T-helper 2 cell treated with Interferon-gamma antibody and Interleukin-4, amounts not matched to agents 5 μg/mL and 100 μg/mL, for 36 hours (primary cell): ENCODE data around the gene PHF21A.

Experiments used
- DNase-seq: peaks from one replicate; pipeline ENCODE4 v3.0.0; 2021; ENCODE audit warnings: low spot score
- H3K27ac Mint-ChIP-seq: one replicate; pipeline ENCODE4 v1.8.0; 2021; ENCODE audit warnings: mild to moderate bottlenecking, mixed read lengths
- H3K27me3 Mint-ChIP-seq: one replicate; pipeline ENCODE4 v1.8.0; 2021; ENCODE audit warnings: low read depth, mixed read lengths
- H3K36me3 Mint-ChIP-seq: one replicate; pipeline ENCODE4 v1.8.0; 2021; ENCODE audit warnings: low read depth, mixed read lengths
- H3K4me1 Mint-ChIP-seq: one replicate; pipeline ENCODE4 v1.8.0; 2021; ENCODE audit warnings: low read depth, mixed read lengths
- H3K4me3 Mint-ChIP-seq: one replicate; pipeline ENCODE4 v1.8.0; 2022; ENCODE audit warnings: mild to moderate bottlenecking, moderate library complexity, mixed read lengths
- H3K9me3 Mint-ChIP-seq: one replicate; pipeline ENCODE4 v1.8.0; 2021; ENCODE audit warnings: mixed read lengths

PHF21A gene

GRCh38 chr11:46050003-46050461 is 71.2 kb downstream of the PHF21A start:
- Mint-ChIP-seq H3K36me3 (peaks cover 11% of the 10 kb centered on the region), H3K27ac (no peak overlapping the region), H3K9me3 (no peaks in the 10 kb centered on the region), H3K4me3 (no peak overlapping the region), H3K4me1 (peaks cover 4% of the 10 kb centered on the region), H3K27me3 (no peaks in the 10 kb centered on the region)
- DNase-seq = no peak

GRCh38 chr11:46049325-46049897 is 71.8 kb downstream of the PHF21A start:
- Mint-ChIP-seq H3K9me3 (no peaks in the 10 kb centered on the region), H3K36me3 (peaks cover 11% of the 10 kb centered on the region), H3K4me1 (peaks cover 2% of the 10 kb centered on the region), H3K4me3 (no peak overlapping the region), H3K27ac (no peak overlapping the region), H3K27me3 (no peaks in the 10 kb centered on the region)
- no peak for DNase-seq

DNA sequence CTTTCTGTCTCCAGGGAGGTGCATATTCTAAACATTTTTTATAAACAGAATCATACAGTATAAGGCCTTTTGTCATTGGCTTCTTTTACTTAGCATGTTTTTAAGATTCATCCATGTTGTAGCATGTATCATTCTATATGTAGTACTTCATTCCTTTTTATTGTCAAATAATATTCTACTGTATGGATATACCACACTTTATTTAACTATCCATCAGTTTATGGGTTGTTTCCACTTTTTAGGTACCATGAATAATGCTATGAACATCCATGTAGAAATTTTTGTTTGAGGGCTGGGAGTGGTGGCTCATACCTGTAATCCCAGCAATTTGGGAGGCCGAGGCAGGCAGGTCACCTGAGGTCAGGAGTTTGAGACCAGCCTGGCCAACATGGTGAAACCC is 73.1 kb downstream of the PHF21A start:
- Mint-ChIP-seq H3K36me3 (peaks cover 9% of the 10 kb centered on the region), H3K9me3 (no peaks in the 10 kb centered on the region), H3K27ac (no peak overlapping the region), H3K4me3 (no peak overlapping the region), H3K4me1 (peaks cover 2% of the 10 kb centered on the region), H3K27me3 (no peaks in the 10 kb centered on the region)
- no peak for DNase-seq

- Mint-ChIP-seq H3K27ac (no peak overlapping the region), H3K27me3 (no peaks in the 10 kb centered on the region), H3K4me3 (no peak overlapping the region), H3K9me3 (no peaks in the 10 kb centered on the region), H3K4me1 (peaks cover 2% of the 10 kb centered on the region), H3K36me3 (peaks cover 11% of the 10 kb centered on the region)
- no peak for DNase-seq
Observed at GRCh38 chr11:46047520-46047919, 73.7 kb downstream of the PHF21A start.

GRCh38 chr11:46045811-46046210 is 75.4 kb downstream of the PHF21A start:
- Mint-ChIP-seq H3K9me3 (no peaks in the 10 kb centered on the region), H3K36me3 (peaks cover 11% of the 10 kb centered on the region), H3K4me1 (peaks cover 4% of the 10 kb centered on the region)

GRCh38 chr11:46044601-46045000 is 76.7 kb downstream of the PHF21A start:
- H3K27me3 Mint-ChIP-seq = no peaks in the 10 kb centered on the region
- peaks cover 10% of the 10 kb centered on the region for H3K4me1 Mint-ChIP-seq
- peaks cover 11% of the 10 kb centered on the region for H3K36me3 Mint-ChIP-seq
- H3K4me3 Mint-ChIP-seq = no peak overlapping the region
- no peaks in the 10 kb centered on the region for H3K9me3 Mint-ChIP-seq
- H3K27ac Mint-ChIP-seq = no peak overlapping the region
- no peak for DNase-seq

More at GRCh38 chr11:46045811-46046210, 75.4 kb downstream of the PHF21A start:
- no peaks in the 10 kb centered on the region for H3K27me3 Mint-ChIP-seq
- no peak overlapping the region for H3K27ac Mint-ChIP-seq
- no peak for DNase-seq
- no peak overlapping the region for H3K4me3 Mint-ChIP-seq

GRCh38 chr11:46039990-46040389 is 81.3 kb downstream of the PHF21A start:
- peaks cover 9% of the 10 kb centered on the region for H3K4me1 Mint-ChIP-seq
- no peak for DNase-seq
- H3K27ac Mint-ChIP-seq = no peak overlapping the region
- peaks cover 2% of the 10 kb centered on the region for H3K36me3 Mint-ChIP-seq
- no peaks in the 10 kb centered on the region for H3K27me3 Mint-ChIP-seq
- H3K4me3 Mint-ChIP-seq = no peak overlapping the region
- H3K9me3 Mint-ChIP-seq = no peaks in the 10 kb centered on the region

DNA sequence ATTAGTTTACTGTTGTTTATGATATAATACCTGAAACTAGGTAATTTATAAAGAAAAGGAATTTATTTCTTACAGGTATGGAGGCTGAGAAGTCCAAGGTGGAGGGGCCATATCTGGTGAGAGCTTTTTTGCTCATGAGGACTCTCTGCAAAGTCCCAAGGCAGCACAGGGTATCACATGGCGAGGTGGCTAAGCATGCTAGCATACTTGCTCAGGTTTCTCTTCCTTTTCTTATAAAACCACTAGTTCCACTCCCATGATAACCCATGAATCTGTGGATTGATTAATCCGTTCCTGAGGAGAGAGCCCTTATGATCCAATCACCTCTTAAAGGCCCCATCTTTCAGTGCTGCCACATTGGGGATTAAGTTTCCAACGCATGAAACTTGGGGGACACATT is 82.7 kb downstream of the PHF21A start:
- no peaks in the 10 kb centered on the region for H3K9me3 Mint-ChIP-seq
- no peak overlapping the region for H3K27ac Mint-ChIP-seq
- H3K4me3 Mint-ChIP-seq = no peak overlapping the region
- H3K4me1 Mint-ChIP-seq = peaks cover 9% of the 10 kb centered on the region
- H3K27me3 Mint-ChIP-seq = no peaks in the 10 kb centered on the region
- DNase-seq = no peak
- peaks cover 4% of the 10 kb centered on the region for H3K36me3 Mint-ChIP-seq

DNA sequence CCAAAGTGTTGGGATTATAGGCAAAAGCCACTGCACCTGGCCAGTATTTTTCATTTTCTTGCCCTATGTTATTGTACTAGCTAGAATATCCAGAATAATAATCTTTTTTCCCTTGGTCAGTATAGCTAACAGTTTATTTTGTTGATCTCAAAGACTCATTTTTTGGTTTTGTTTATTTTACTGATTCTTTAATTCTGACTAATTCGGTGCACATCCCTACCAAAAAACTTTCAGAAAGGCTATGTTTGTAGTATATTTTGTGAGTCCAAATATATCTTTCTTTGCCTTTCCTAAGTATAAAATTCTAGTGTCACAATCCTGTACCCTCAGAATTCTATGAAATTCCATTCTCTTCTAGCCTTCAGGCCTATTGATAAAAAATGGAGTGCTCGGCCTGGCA is 84.3 kb downstream of the PHF21A start:
- Mint-ChIP-seq H3K4me1 (peaks cover 9% of the 10 kb centered on the region), H3K4me3 (no peak overlapping the region)

DNA sequence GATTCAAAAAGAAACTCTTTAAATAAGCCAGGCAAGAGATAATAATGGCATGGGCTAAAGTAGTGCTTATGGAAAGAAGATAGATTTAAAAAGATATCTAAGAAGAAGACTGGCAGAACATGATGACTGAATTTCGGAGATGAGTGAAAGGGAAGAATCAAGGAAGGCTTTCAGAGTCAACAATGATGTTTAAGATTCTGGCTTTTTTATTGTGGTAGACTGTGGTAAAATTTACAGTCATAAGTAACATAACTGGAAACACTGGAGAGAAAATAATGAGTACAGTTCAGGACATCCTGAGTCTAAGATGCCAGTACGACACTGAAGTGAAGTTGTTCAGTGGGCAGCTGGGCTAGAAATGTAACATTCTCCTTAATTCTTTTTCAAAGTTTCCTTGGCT is 85.2 kb downstream of the PHF21A start:
- DNase-seq = no peak
- H3K4me3 Mint-ChIP-seq = no peak overlapping the region
- H3K27me3 Mint-ChIP-seq = no peaks in the 10 kb centered on the region
- no peak overlapping the region for H3K27ac Mint-ChIP-seq
- peaks cover 9% of the 10 kb centered on the region for H3K4me1 Mint-ChIP-seq
- H3K36me3 Mint-ChIP-seq = peaks cover 2% of the 10 kb centered on the region
- no peaks in the 10 kb centered on the region for H3K9me3 Mint-ChIP-seq

More for the DNA sequence above, 84.3 kb downstream of the PHF21A start:
- Mint-ChIP-seq H3K27ac (no peak overlapping the region), H3K9me3 (no peaks in the 10 kb centered on the region), H3K36me3 (peaks cover 2% of the 10 kb centered on the region), H3K27me3 (no peaks in the 10 kb centered on the region)
- DNase-seq = no peak

GRCh38 chr11:46034041-46034440 is 87.2 kb downstream of the PHF21A start:
- Mint-ChIP-seq H3K27ac (no peak overlapping the region), H3K9me3 (no peaks in the 10 kb centered on the region), H3K4me1 (peaks cover 1% of the 10 kb centered on the region)

GRCh38 chr11:46026606-46027293 is 94.5 kb downstream of the PHF21A start:
- H3K36me3 Mint-ChIP-seq = no peaks in the 10 kb centered on the region
- no peaks in the 10 kb centered on the region for H3K4me1 Mint-ChIP-seq
- no peak overlapping the region for H3K27ac Mint-ChIP-seq
- H3K4me3 Mint-ChIP-seq = no peak overlapping the region
- H3K9me3 Mint-ChIP-seq = no peaks in the 10 kb centered on the region
- no peak for DNase-seq
- H3K27me3 Mint-ChIP-seq = no peaks in the 10 kb centered on the region

More at GRCh38 chr11:46034041-46034440, 87.2 kb downstream of the PHF21A start:
- Mint-ChIP-seq H3K36me3 (peaks cover 2% of the 10 kb centered on the region), H3K27me3 (no peaks in the 10 kb centered on the region), H3K4me3 (no peak overlapping the region)
- DNase-seq = no peak

GRCh38 chr11:46020084-46020599 is 101.1 kb downstream of the PHF21A start:
- DNase-seq = no peak
- H3K36me3 Mint-ChIP-seq = no peaks in the 10 kb centered on the region
- H3K4me1 Mint-ChIP-seq = no peaks in the 10 kb centered on the region
- no peak overlapping the region for H3K27ac Mint-ChIP-seq
- no peaks in the 10 kb centered on the region for H3K27me3 Mint-ChIP-seq
- H3K4me3 Mint-ChIP-seq = no peak overlapping the region
- H3K9me3 Mint-ChIP-seq = no peaks in the 10 kb centered on the region

DNA sequence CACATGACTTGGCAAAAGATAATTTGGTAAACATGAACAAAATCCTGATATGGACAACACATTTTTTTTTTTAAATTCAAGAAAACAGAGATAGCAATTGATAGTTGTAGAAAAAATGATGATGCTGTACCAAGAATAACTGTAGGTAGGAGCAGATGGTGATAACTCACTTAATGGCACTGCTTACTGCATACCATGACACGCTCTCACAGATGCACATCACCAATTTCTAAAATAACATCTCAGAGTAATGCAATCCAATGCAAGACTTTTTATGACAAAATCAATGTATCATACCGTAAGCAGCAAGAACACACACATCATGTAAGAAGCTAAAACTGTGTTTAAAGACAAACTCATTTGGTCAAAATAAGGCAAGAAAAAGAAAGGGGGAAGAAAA is 102.6 kb downstream of the PHF21A start:
- no peak overlapping the region for H3K27ac Mint-ChIP-seq
- no peaks in the 10 kb centered on the region for H3K36me3 Mint-ChIP-seq

More for the DNA sequence above, 102.6 kb downstream of the PHF21A start:
- no peaks in the 10 kb centered on the region for H3K27me3 Mint-ChIP-seq
- no peak overlapping the region for H3K4me3 Mint-ChIP-seq
- no peaks in the 10 kb centered on the region for H3K4me1 Mint-ChIP-seq
- H3K9me3 Mint-ChIP-seq = no peaks in the 10 kb centered on the region
- DNase-seq = no peak
